Keratinocyte (primary cell): ENCODE measurements around the gene LRRC28.

Source experiments
- CTCF ChIP-seq, 3 experiments: IDR thresholded peaks in 1 of 3; conservative IDR thresholded peaks in 1 of 3; optimal IDR thresholded peaks in 1 of 3; 2 replicates in 2 of 3; 3 replicates in 1 of 3; pipeline versions ENCODE3 to v1.5.1; 2011; ENCODE audit warnings: low read length in 3 of 3, mild to moderate bottlenecking in 3 of 3, moderate library complexity in 2 of 3, control low read depth in 1 of 3, inconsistent platforms in 1 of 3; ENCODE audit not compliant: insufficient read depth in 2 of 3; ENCODE audit errors: extremely low read depth in 1 of 3
- EZH2 ChIP-seq: IDR thresholded peaks from one replicate; pipeline ENCODE4 v1.6.1; 2012; ENCODE audit warnings: inconsistent platforms, mild to moderate bottlenecking, low read length, moderate library complexity

GRCh38 chr15:99250001-99250400, 1.3 kb upstream of the LRRC28 start:
- TF ChIP-seq CTCF (optimal IDR thresholded peaks at IDR 0.05 in 1 of 3, IDR thresholded peaks at IDR 0.05 in 1 of 3, conservative IDR thresholded peaks at IDR 0.05 in 1 of 3; ENCODE audit: extremely low read depth in 1 of 3, insufficient read depth in 2 of 3, low read length in 3 of 3) (no peak), EZH2 (no peak)
